Coronary artery (tissue), 2 donors: ENCODE results near the gene RPS6KA2.

Source experiments
- DNase-seq: peaks from one replicate; pipeline ENCODE4 v3.0.0-alpha.2; 2017; ENCODE audit warnings: low spot score
- H3K27ac ChIP-seq, 2 donors: fragments of 200-600 bp; sonication (generic); one replicate each; pipeline ENCODE4 v1.5.1; 2016 to 2019
- H3K4me3 ChIP-seq: fragments of 200-600 bp; sonication (generic); 2 replicates; pipeline ENCODE4 v1.5.1; 2016; ENCODE audit warnings: mild to moderate bottlenecking, moderate library complexity
- CTCF ChIP-seq: fragments of 200-600 bp; sonication (generic); IDR thresholded peaks from one replicate; pipeline ENCODE4 v1.5.1; 2019; ENCODE audit warnings: antibody characterized with exemption

Gene RPS6KA2

GRCh38 chr6:166527849-166528248 lies 99.2 kb downstream of the RPS6KA2 start:
- no peak overlapping the region for H3K27ac ChIP-seq
- no peak for TF ChIP-seq CTCF

DNA sequence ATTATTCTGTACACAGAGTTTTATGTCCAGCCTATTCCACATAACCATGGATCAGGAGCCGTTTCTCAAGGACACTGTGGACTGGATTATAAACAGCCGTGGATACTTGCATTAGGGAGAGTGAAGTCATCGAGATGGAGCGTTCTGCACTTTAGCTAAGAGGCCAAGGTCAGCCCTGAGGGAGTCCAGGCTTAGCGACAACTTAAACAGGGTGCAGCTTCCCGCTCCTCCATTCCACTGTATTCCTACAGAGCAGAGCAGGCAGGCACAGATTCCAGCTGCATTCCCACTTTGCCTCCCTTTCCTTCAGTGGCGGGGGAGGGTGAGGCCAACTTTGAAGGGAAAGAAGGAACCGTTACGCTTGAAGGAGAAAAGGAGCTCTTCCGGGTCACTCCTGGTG lies 100.1 kb downstream of the RPS6KA2 start:
- DNase-seq: no peak
- Histone ChIP-seq H3K27ac (no peak overlapping the region), H3K4me3 (no peak overlapping the region)
- no peak for TF ChIP-seq CTCF

More at GRCh38 chr6:166527849-166528248, 99.2 kb downstream of the RPS6KA2 start:
- no peak for DNase-seq
- H3K4me3 ChIP-seq: no peak overlapping the region

GRCh38 chr6:166525567-166525966 lies 101.5 kb downstream of the RPS6KA2 start:
- no peak overlapping the region for H3K4me3 ChIP-seq
- no peak for TF ChIP-seq CTCF
- H3K27ac ChIP-seq: no peak overlapping the region
- DNase-seq: no peak

DNA sequence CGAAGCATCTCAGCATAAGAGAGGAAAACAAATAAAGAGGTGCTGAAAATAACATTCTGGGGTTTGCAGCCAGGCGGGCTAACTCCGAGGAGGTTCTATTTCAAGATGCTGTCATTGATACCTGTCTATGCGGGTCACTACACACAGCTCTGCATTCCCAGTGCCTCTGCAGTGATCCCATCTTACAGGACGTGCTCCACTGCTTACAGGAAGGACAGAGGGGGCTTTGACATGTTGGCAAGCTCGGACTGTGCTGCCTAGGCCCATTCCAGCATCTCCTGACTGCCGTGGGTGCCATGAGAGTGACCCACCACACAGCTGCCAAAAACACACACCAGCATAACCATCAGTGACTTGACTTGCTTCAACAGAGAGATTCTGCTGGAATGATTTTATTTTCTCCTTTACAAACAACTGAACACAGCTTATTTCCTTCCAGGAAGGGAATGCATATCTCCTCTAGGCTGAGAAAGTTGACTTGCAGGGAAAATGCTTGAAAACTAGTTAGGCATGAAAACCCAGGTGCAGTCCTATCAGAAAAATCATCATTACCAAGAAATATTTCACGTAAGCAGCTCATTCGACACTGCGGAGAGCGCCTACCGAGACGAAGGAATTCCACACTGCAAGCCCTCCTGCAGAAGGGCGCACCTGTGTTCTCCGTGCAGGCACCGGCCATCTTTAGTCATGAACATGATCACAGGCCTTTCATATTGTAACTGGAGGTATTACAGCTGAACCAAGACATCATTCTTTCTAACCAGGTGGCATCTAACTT lies 103.1 kb downstream of the RPS6KA2 start:
- no peak for TF ChIP-seq CTCF
- no peak overlapping the region for H3K4me3 ChIP-seq
- no peak for DNase-seq
- no peak overlapping the region for H3K27ac ChIP-seq

- DNase-seq: no peak
- no peak for TF ChIP-seq CTCF
- Histone ChIP-seq H3K27ac (no peak overlapping the region), H3K4me3 (no peak overlapping the region)
These were observed 105.9 kb downstream of the RPS6KA2 start for GRCh38 chr6:166520905-166521834.

DNA sequence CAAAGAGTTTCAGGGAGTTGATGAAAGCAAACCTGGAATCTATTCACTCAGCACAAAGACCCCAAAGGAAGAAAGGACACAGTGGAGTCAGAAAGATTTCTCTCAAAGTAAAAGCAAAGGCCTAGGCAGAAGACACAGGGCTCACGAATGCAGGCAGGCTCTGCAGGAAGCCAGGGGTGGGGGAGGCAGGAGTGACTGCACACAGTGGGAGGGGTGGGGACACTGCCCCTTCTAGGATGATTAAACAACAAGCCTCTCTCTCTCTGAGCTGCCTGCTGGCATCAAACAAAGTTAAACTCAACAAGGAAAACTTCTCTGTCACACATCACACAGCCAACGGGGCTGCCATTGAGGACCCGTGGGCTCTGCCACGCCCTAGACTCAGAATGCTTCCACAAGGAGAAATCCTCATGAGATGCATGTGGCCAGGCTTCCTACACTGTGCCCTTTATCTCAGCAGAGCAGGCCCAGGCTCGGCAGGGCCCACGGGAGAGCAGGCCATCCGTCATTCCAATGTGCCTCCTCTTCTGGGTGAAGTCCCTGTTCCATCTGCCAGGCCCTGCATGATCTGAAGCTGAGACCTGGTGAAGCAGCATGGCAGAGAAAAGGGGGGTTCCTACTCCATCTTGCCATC lies 110.7 kb downstream of the RPS6KA2 start:
- Histone ChIP-seq H3K27ac (no peak overlapping the region), H3K4me3 (no peak overlapping the region)
- no peak for TF ChIP-seq CTCF
- DNase-seq: no peak
